PC-3 (cell line): ENCODE results near the gene ZNF780B. TPM values are rescaled to one million over a fixed set of nuclear protein-coding genes. Genes with fewer than 3 reads are reported as not detected.

Experiments
- ATAC-seq: fragments of 200-7000 bp; cut with Tn5 transposase; 2 replicates; pipeline ENCODE4 v1.9.1; 2020; ENCODE audit warnings: mild to moderate bottlenecking, moderate library complexity
- BruUV-seq: library from RNA; stranded (reverse); fragments of 400-500 nt; replicated peaks from 2 replicates; lab custom pipeline; 2021; lab: Mats Ljungman, UMichigan
- CTCF ChIA-PET: fragments of 300-600 bp; sonication (Branson Sonifier 250); formaldehyde crosslinking; loops from one replicate; lab custom pipeline; 2022; ENCODE audit warnings: antibody characterized with exemption; lab: Charles Lee
- POLR2A ChIA-PET: fragments of 300-600 bp; sonication (Branson Sonifier 250); formaldehyde crosslinking; loops from one replicate; lab custom pipeline; 2022; ENCODE audit warnings: antibody characterized with exemption; ENCODE audit not compliant: unreplicated experiment; lab: Charles Lee
- DNase-seq: peaks from one replicate; pipeline ENCODE4 v3.0.0-alpha.2; 2015
- H2AFZ ChIP-seq: fragments of 300-600 bp; sonication (generic); 2 replicates; pipeline ENCODE4 v1.6.0; 2016; ENCODE audit warnings: antibody characterized with exemption, low read length
- H3F3A ChIP-seq: fragments of 300-600 bp; sonication (generic); one replicate; pipeline ENCODE4 v1.6.0; 2017; ENCODE audit warnings: antibody characterized with exemption, low read length, control low read depth, mild to moderate bottlenecking; ENCODE audit not compliant: unreplicated experiment
- H3K27ac ChIP-seq: fragments of 300-600 bp; sonication (generic); 2 replicates; pipeline ENCODE4 v1.5.1; 2016; ENCODE audit warnings: mild to moderate bottlenecking, low read length
- H3K27me3 ChIP-seq: fragments of 300-600 bp; sonication (generic); 2 replicates; pipeline ENCODE4 v1.6.1; 2016; ENCODE audit warnings: low read length, mixed read lengths
- H3K36me3 ChIP-seq: fragments of 300-600 bp; sonication (generic); 2 replicates; pipeline ENCODE4 v1.6.1; 2016; ENCODE audit warnings: low read depth, mixed run types, low read length, mixed read lengths
- H3K4me1 ChIP-seq: fragments of 300-600 bp; sonication (generic); 2 replicates; pipeline ENCODE4 v1.5.1; 2016; ENCODE audit warnings: low read length; ENCODE audit not compliant: insufficient read depth
- H3K4me2 ChIP-seq: fragments of 300-600 bp; sonication (generic); 2 replicates; pipeline ENCODE4 v1.6.0; 2016; ENCODE audit warnings: low read length
- H3K4me3 ChIP-seq: fragments of 300-600 bp; sonication (generic); 2 replicates; pipeline ENCODE4 v1.5.1; 2016; ENCODE audit warnings: mild to moderate bottlenecking, low read length, mixed read lengths
- H3K79me2 ChIP-seq: fragments of 300-600 bp; sonication (generic); 2 replicates; pipeline ENCODE4 v1.6.1; 2017; ENCODE audit warnings: low read length, mixed read lengths
- H3K9ac ChIP-seq: fragments of 300-600 bp; sonication (generic); 2 replicates; pipeline ENCODE4 v1.6.0; 2016; ENCODE audit warnings: mild to moderate bottlenecking, low read length
- H3K9me2 ChIP-seq: fragments of 300-600 bp; sonication (generic); replicated peaks from 2 replicates; pipeline ENCODE4 v1.6.1; 2016; ENCODE audit warnings: mixed run types, low read length, mixed read lengths
- H3K9me3 ChIP-seq: fragments of 300-600 bp; sonication (generic); 2 replicates; pipeline ENCODE4 v1.6.1; 2016; ENCODE audit warnings: low read length, mixed read lengths
- H4K20me1 ChIP-seq: fragments of 300-600 bp; sonication (generic); 2 replicates; pipeline ENCODE4 v1.6.1; 2016; ENCODE audit warnings: low read length, mixed read lengths
- EZH2 ChIP-seq: fragments of 300-600 bp; sonication (generic); IDR thresholded peaks from one replicate; pipeline ENCODE4 v1.6.1; 2017; ENCODE audit warnings: antibody characterized with exemption, mild to moderate bottlenecking, low read length; ENCODE audit not compliant: unreplicated experiment
- EZH2phosphoT487 ChIP-seq: fragments of 300-600 bp; sonication (generic); IDR thresholded peaks from 2 replicates; pipeline ENCODE4 v1.6.1; 2018; ENCODE audit warnings: mild to moderate bottlenecking, antibody characterized with exemption, low read length, borderline replicate concordance
- intact Hi-C: fragments of 100-400 bp; cut with micrococcal nuclease; formaldehyde crosslinking; loops from 2 replicates; pipeline ENCODE4 v1.9.0; 2023
- total RNA-seq: library from RNA; depleted of rRNA; stranded (reverse); fragments of >200 nt; gene quantifications from 2 replicates; pipeline ENCODE4 v1.2.3, GENCODE V29; 2014
- TF ChIP-seq, protein P1 (sequence below): fragments of 300-600 bp; sonication (generic); conservative IDR thresholded peaks from 2 replicates; pipeline ENCODE4 v1.5.1; 2017; ENCODE audit warnings: antibody characterized with exemption, low read depth, mild to moderate bottlenecking, low read length

ZNF780B gene
- total RNA-seq, 1 experiment from 2014 or later = 7.1 TPM

- no peak for ATAC-seq
- POLR2A ChIA-PET = no interaction called here
- 0 out of 2 replicates have a peak, but pooled peaks cover 7% of the 10 kb centered on the region for H3K9me3 ChIP-seq
- no peaks in the 10 kb centered on the region for H3K9me2 ChIP-seq
- no peak overlapping the region for H3K4me3 ChIP-seq
- no peaks in the 10 kb centered on the region for H3K27me3 ChIP-seq
- TF ChIP-seq, protein P1, sequence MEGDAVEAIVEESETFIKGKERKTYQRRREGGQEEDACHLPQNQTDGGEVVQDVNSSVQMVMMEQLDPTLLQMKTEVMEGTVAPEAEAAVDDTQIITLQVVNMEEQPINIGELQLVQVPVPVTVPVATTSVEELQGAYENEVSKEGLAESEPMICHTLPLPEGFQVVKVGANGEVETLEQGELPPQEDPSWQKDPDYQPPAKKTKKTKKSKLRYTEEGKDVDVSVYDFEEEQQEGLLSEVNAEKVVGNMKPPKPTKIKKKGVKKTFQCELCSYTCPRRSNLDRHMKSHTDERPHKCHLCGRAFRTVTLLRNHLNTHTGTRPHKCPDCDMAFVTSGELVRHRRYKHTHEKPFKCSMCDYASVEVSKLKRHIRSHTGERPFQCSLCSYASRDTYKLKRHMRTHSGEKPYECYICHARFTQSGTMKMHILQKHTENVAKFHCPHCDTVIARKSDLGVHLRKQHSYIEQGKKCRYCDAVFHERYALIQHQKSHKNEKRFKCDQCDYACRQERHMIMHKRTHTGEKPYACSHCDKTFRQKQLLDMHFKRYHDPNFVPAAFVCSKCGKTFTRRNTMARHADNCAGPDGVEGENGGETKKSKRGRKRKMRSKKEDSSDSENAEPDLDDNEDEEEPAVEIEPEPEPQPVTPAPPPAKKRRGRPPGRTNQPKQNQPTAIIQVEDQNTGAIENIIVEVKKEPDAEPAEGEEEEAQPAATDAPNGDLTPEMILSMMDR = no peak
- BruUV-seq = no TSS peak
- H3K4me2 ChIP-seq = no peak overlapping the region
- H3K9ac ChIP-seq = no peak overlapping the region
- no peaks in the 10 kb centered on the region for H3K4me1 ChIP-seq
- no peak overlapping the region for H3K27ac ChIP-seq
- H3K79me2 ChIP-seq = no peaks in the 10 kb centered on the region
- intact Hi-C loops = no loop called here
- H3K36me3 ChIP-seq = peaks cover 57% of the 10 kb centered on the region
- no peak for DNase-seq
- CTCF ChIA-PET = no interaction called here
- H3F3A ChIP-seq = no peaks in the 10 kb centered on the region
- H2AFZ ChIP-seq = no peak overlapping the region
- H4K20me1 ChIP-seq = no peaks in the 10 kb centered on the region
These were observed 24.3 kb upstream of the ZNF780B start for GRCh38 chr19:40080289-40080688.

- CTCF ChIA-PET = no interaction called here
- Histone ChIP-seq H3K9me3 (0 out of 2 replicates have a peak, but pooled peaks cover 7% of the 10 kb centered on the region), H3K79me2 (no peaks in the 10 kb centered on the region), H3K4me2 (no peak overlapping the region), H3K4me3 (no peak overlapping the region), H3F3A (no peaks in the 10 kb centered on the region), H3K36me3 (peaks cover 74% of the 10 kb centered on the region), H4K20me1 (no peaks in the 10 kb centered on the region), H3K4me1 (no peaks in the 10 kb centered on the region), H3K27me3 (no peaks in the 10 kb centered on the region), H3K9ac (no peak overlapping the region), H3K9me2 (no peaks in the 10 kb centered on the region), H2AFZ (no peak overlapping the region), H3K27ac (no peak overlapping the region)
- intact Hi-C loops = no loop called here
- DNase-seq = no peak
- no peak for ATAC-seq
- POLR2A ChIA-PET = no interaction called here
- BruUV-seq = no TSS peak
- TF ChIP-seq EZH2 = no peak
- TF ChIP-seq EZH2phosphoT487 = no peak
- TF ChIP-seq, protein P1 = no peak
These were observed 22.3 kb upstream of the ZNF780B start for GRCh38 chr19:40078377-40078776.

- no peak for ATAC-seq
- H3F3A ChIP-seq = no peaks in the 10 kb centered on the region
- H3K36me3 ChIP-seq = peaks cover 16% of the 10 kb centered on the region
- no peak overlapping the region for H3K4me2 ChIP-seq
- TF ChIP-seq EZH2phosphoT487 (no peak), EZH2 (no peak)
- TF ChIP-seq, protein P1 = no peak
- H3K4me1 ChIP-seq = no peaks in the 10 kb centered on the region
- no peak overlapping the region for H3K4me3 ChIP-seq
- ChIA-PET POLR2A (no interaction called here), CTCF (no interaction called here)
- no peak overlapping the region for H3K27ac ChIP-seq
- H3K79me2 ChIP-seq = no peaks in the 10 kb centered on the region
- no peaks in the 10 kb centered on the region for H4K20me1 ChIP-seq
- intact Hi-C loops = no loop called here
- no peaks in the 10 kb centered on the region for H3K27me3 ChIP-seq
- H3K9ac ChIP-seq = no peak overlapping the region
- no peaks in the 10 kb centered on the region for H3K9me2 ChIP-seq
- no peak overlapping the region for H2AFZ ChIP-seq
- DNase-seq = no peak
- no TSS peak for BruUV-seq
- H3K9me3 ChIP-seq = no peaks in the 10 kb centered on the region
These were observed 14.0 kb upstream of the ZNF780B start for GRCh38 chr19:40070058-40070457.
